ENCODE results near the gene PSMF1.
A peak's percentile ranks its signal among the peaks of the same experiment; 100 is the strongest.
"Not testable (repeated sequence)": the region's sequence is repeated elsewhere in the genome, so short reads cannot be mapped to it uniquely, and the experiment has no call there.

Gene PSMF1

DNA sequence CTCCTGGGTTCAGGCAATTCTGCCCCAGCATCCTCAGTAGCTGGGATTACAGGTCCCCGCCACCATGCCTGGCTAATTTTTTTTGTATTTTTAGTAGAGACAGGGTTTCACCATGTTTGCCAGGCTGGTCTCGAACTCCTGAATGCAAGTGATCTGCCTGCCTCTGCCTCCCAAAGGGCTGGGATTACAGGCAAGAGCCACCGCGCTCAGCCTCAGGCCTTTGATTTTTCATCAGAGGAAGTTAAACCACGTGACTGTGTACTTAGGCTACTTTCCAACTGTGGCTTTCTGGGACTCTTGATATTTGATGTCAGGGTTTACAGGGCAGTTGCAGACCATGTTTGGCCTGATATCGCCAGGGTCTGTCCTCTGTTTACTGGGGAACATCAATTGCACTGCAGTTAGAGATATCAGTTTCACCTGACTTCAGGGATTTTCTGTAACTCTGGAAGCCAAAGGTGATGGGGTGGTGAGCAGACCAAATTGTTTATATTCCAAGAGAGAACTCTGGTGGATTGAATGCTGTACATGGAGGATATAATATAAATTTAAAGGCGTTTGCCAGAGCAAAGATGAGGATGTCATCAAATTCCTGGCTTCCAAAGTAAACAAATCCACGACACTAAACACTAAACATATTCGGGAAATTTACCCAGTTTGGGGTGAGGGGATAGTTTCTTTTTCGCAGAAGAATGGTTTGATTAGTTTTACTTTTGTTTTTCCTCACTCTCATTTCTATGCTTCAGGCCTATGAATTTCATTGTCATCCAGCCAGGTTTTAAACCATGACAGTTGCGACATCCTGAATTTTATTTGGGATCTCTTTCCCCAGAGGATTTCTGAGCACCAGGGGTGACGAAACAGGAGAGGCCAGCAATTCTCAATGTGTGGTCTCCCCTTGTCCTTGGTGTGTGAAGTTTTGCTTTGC lies 4.2 kb downstream of the PSMF1 start:
- peak; percentile 6 for DNase-seq (ENCODE audit: low spot score)

DNA sequence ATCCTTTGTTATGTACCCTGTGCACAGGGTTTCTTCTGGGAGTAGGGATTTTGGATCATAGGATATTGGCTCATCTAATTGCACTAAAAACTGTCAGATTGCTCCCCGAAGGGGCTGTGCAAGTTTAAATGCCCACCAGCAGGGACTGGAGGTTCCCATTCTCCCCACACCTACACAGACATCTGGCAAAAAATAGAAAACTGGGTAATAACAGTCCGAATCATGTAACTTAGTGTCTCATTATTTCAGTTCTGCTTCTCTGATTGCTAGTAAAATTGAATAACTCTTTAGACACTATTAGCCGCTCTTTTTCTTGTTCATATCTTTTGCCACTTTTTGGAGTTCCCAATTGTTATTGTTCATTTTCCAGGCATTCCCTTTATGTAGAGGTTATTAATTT lies 5.3 kb downstream of the PSMF1 start:
- no peak for DNase-seq (ENCODE audit: low spot score)

DNA sequence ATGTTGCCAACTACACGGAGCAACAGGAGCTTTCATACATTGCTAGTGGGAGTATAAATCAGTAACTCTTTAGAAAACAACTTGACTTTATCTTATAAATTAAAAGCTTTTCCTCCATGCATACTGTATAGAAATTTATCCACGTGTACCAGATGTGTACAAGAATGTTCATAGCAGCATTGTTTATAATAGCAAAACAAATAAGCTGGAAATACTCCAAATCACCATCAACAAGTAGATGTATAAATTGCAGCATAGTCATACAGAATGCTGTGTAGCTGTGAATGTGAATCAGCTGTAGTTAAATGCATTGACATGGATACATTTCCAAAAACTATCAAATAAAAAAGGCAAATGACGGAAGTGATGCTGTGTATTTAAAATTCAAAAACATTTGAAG lies 6.0 kb downstream of the PSMF1 start:
- no peak for DNase-seq (ENCODE audit: low spot score)

GRCh38 chr20:1125277-1125676 lies 6.9 kb downstream of the PSMF1 start:
- no peak for DNase-seq (ENCODE audit: low spot score)

DNA sequence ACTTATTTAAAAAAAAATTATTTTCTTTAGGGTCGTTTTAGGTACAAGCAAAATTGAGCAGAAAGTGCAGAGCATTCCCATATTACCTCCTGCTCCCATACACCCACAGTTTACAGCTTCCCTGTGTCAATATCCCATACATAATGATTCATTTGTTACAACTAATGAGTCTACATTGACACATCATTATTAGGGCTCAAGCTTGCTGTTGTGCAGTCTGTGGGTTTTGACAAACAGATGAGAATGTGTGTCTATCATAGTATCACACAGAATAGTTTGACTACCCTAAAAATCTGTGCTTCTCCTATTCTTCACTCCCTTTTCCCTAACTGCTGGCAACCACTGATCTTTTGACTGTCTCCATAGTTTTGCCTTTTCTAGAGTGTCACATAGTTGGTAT lies 9.4 kb downstream of the PSMF1 start:
- DNase-seq (ENCODE audit: low spot score) = no peak

- no peak for DNase-seq (ENCODE audit: low spot score)
Measured at GRCh38 chr20:1130058-1130694, 11.8 kb downstream of the PSMF1 start.

DNA sequence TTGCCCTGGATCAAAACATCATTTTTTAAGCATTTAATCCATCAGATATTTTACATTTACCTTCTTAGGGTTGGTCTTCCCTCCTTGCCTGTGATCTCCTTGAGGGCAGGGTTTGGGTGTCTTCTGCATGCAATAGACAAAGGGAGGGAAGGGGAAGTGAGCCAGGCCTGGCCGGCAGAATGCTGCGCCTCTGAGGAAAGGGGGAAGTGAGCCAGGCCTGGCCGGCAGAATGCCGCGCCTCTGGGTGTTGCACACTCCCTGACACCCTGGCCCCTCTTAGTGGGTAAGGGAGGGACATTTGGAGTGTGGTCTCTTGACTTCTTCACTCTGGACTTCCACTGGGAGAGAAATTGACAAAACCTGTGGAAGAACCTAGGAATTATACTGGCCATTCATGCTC lies 12.4 kb downstream of the PSMF1 start:
- no peak for DNase-seq (ENCODE audit: low spot score)

GRCh38 chr20:1131354-1131753 lies 13.0 kb downstream of the PSMF1 start:
- no peak for DNase-seq (ENCODE audit: low spot score)

DNA sequence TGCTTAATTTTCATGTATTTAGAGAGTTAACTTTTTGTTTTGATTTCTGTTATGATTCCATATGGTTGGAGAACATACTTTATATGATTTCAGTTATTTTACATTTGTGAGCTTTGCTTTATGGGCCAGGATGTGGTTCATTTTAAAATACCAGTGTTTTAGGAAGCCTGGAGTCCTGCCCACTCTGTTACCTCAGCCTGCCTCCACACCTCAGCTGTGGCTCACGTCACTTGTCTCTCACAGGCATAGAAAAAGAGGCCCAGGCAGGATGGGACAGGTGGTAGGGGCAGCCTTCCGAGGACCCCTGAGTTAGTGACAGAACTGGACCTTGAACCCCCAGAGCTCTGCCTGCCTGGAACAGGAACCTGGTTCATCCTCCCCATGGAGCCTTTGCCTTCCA lies 16.0 kb downstream of the PSMF1 start:
- DNase-seq (ENCODE audit: low spot score) = no peak

DNA sequence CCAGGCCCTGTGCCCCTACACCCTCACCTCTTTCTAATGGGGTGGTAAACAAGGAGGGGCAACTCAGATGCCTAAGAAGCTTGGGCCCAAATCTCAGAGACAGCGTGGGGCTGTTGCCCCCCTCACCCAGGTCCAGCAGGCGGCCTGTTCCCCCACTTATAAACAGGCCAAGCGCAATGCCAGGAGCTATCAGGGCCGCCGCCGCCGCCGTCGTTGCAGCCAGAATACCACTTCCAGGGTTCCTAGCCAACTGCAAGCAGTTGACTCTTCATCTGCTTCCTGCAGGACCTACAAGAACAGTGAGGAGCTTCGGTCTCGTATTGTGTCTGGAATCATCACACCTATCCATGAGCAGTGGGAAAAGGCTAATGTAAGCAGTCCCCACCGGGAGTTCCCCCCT lies 16.4 kb downstream of the PSMF1 start:
- no peak for DNase-seq (ENCODE audit: low spot score)

DNA sequence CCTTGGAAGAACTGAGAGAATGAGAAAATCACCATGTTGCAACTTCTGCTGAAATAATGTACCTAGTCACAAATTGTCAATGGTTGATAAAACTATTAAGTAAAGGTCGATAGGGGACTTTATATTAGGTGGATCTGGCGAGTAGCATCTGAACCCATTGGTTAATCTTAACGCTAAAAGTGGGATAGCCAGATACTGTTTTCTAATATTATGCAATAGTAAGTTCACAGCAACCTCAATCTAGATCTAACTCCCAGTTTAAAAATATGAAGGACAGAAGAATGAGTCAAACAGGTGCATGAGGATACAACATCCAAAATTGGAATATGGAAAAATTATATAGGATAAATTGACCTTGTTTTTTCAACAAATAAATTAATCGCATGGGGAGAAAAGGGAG lies 18.8 kb downstream of the PSMF1 start:
- DNase-seq (ENCODE audit: low spot score) = no peak

- no peak for DNase-seq (ENCODE audit: low spot score)
Measured at GRCh38 chr20:1144401-1145172, 26.2 kb downstream of the PSMF1 start.

- DNase-seq (ENCODE audit: low spot score) = no peak
Measured at GRCh38 chr20:1146957-1147356, 28.6 kb downstream of the PSMF1 start.

DNA sequence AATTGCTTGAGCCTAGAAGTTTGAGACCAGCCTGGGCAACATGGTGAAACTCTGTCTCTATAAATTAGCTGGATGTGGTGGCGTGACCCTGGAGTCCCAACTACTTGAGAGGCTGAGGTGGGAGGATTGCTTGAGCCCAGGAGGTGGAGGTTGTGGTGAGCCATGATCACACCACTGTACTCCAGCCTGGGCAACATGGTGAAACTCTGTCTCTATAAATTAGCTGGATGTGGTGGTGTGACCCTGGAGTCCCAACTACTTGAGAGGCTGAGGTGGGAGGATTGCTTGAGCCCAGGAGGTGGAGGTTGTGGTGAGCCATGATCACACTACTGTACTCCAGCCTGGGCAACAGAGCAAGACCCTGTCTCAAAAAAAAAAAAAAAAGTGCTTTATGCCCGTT lies 31.4 kb downstream of the PSMF1 start:
- DNase-seq (ENCODE audit: low spot score) = not testable (repeated sequence)

- no peak for DNase-seq (ENCODE audit: low spot score)
Measured at GRCh38 chr20:1150218-1150617, 31.8 kb downstream of the PSMF1 start.

GRCh38 chr20:1150968-1151367 lies 32.6 kb downstream of the PSMF1 start:
- DNase-seq (ENCODE audit: low spot score) = no peak

GRCh38 chr20:1154226-1154625 lies 35.8 kb downstream of the PSMF1 start:
- no peak for DNase-seq (ENCODE audit: low spot score)

DNA sequence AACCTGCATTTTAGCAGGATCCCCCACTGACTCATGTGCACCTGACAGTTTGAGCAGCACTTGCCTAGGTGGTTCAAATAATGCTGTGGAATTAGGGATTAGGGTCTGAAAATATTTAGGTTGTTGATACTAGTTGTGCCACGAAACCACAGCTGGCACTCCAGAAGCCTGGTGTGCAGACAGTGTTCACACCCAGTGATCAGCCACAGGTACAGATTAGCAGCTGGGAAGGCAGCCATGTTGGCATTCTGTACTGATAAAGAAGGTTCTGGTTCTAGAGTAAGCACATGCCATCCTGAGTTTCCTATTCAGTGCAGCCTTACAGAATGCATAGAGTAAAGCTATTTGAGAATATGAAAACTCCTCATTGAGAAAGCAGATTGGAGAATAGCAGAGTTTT lies 36.3 kb downstream of the PSMF1 start:
- no peak for DNase-seq (ENCODE audit: low spot score)

DNA sequence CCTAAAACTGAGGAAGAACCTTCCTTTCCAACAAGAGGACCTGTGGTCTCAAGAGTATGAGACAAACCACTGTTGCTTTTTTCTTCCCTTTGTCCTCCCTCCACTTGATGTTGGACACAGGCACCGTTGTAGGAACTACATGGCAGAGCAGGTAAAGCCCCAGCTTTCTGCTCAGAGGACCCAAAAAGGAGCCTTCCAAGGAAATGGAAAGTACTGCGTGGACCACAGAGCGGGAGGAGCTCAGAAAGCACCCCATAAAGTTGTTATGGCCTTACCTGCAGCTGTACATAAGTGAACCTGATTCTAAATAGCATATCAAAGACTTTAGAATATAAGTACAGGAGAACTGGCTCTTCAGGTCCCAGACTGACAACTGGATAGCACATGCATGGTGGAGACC lies 36.9 kb downstream of the PSMF1 start:
- no peak for DNase-seq (ENCODE audit: low spot score)

DNA sequence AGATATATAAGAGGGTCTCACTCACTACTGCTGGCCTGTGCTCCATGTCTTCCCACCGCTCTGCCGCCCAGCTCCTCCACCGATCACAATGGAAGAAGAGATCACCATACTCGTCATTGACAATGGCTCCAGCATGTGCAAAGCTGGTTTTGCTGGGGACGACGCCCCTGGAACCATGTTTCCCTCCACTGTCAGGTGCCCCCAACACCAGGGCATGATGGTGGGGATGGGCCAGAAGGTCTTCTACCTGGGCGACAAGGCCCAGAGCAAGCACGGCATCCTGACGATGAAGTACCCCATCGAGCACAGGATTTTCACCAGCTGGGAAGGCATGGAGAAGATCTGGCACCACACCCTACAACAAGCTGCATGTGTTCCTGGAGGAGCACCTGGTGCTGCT lies 42.1 kb downstream of the PSMF1 start:
- DNase-seq (ENCODE audit: low spot score) = no peak

GRCh38 chr20:1160991-1161390 lies 42.6 kb downstream of the PSMF1 start:
- DNase-seq (ENCODE audit: low spot score) = no peak

DNA sequence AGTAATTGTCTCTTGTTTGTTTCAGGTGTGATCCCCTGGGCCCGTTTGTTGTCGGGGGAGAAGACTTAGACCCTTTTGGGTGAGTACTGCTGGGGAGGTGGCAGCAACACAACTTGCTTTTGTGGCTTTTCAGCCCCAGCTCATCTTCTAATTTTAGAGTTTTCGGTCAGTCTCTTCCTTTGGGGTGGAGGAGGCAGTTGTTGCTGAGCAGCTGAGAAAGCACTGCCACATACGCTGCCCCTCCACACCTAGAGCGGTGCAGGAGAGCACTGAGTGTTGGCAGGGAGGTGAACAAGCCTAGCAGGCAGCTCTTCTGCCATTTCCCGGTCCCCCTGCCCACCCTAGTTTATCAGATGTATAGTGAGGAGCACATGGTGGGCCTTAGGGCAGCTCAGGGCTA lies 44.7 kb downstream of the PSMF1 start:
- DNase-seq (ENCODE audit: low spot score) = no peak

- no peak for DNase-seq (ENCODE audit: low spot score)
Measured at GRCh38 chr20:1163653-1164052, 45.3 kb downstream of the PSMF1 start.
